ENCODE data around the gene NADK2.
"Not testable (repeated sequence)": the region's sequence is repeated elsewhere in the genome, so short reads cannot be mapped to it uniquely, and the experiment has no call there.

The NADK2 gene

GRCh38 chr5:36206913-36207312, 34.8 kb downstream of the NADK2 start:
- no peak for DNase-seq (ENCODE audit: low read depth)

GRCh38 chr5:36205329-36205728, 36.4 kb downstream of the NADK2 start:
- DNase-seq (ENCODE audit: low read depth): no peak

- no peak for DNase-seq (ENCODE audit: low read depth)
These were observed 39.2 kb downstream of the NADK2 start for GRCh38 chr5:36202521-36202961.

- no peak for DNase-seq (ENCODE audit: low read depth)
These were observed 41.2 kb downstream of the NADK2 start for GRCh38 chr5:36200513-36200912.

- DNase-seq (ENCODE audit: low read depth): no peak
These were observed 42.1 kb downstream of the NADK2 start for GRCh38 chr5:36199620-36200019.

GRCh38 chr5:36198783-36199182, 42.9 kb downstream of the NADK2 start:
- not testable (repeated sequence) for DNase-seq (ENCODE audit: low read depth)

GRCh38 chr5:36198281-36198680, 43.4 kb downstream of the NADK2 start:
- no peak for DNase-seq (ENCODE audit: low read depth)

- no peak for DNase-seq (ENCODE audit: low read depth)
These were observed 48.0 kb downstream of the NADK2 start for GRCh38 chr5:36193746-36194145.

GRCh38 chr5:36184408-36184807, 57.3 kb downstream of the NADK2 start:
- not testable (repeated sequence) for DNase-seq (ENCODE audit: low read depth)

GRCh38 chr5:36181774-36182173, 60.0 kb downstream of the NADK2 start:
- no peak for DNase-seq (ENCODE audit: low read depth)

- no peak for DNase-seq (ENCODE audit: low read depth)
These were observed 61.0 kb downstream of the NADK2 start for GRCh38 chr5:36180556-36181350.

GRCh38 chr5:36179950-36180349, 61.8 kb downstream of the NADK2 start:
- no peak for DNase-seq (ENCODE audit: low read depth)

GRCh38 chr5:36178524-36178890, 63.2 kb downstream of the NADK2 start:
- no peak for DNase-seq (ENCODE audit: low read depth)

- no peak for DNase-seq (ENCODE audit: low read depth)
These were observed 63.8 kb downstream of the NADK2 start for GRCh38 chr5:36177715-36178523.

- DNase-seq (ENCODE audit: low read depth): no peak
These were observed 64.6 kb downstream of the NADK2 start for GRCh38 chr5:36177154-36177553.

- DNase-seq (ENCODE audit: low read depth): no peak
These were observed 66.7 kb downstream of the NADK2 start for GRCh38 chr5:36175043-36175442.

GRCh38 chr5:36174119-36174518, 67.6 kb downstream of the NADK2 start:
- no peak for DNase-seq (ENCODE audit: low read depth)

- no peak for DNase-seq (ENCODE audit: low read depth)
These were observed 68.3 kb downstream of the NADK2 start for GRCh38 chr5:36173426-36173825.

GRCh38 chr5:36172599-36172998, 69.1 kb downstream of the NADK2 start:
- no peak for DNase-seq (ENCODE audit: low read depth)

GRCh38 chr5:36170832-36171424, 70.8 kb downstream of the NADK2 start:
- DNase-seq (ENCODE audit: low read depth): no peak

GRCh38 chr5:36168737-36169136, 73.0 kb downstream of the NADK2 start:
- no peak for DNase-seq (ENCODE audit: low read depth)

- no peak for DNase-seq (ENCODE audit: low read depth)
These were observed 77.3 kb downstream of the NADK2 start for GRCh38 chr5:36164461-36164860.
